Activated B cell treated with CpG ODN at 0.5 μM for 24 hours (primary cell): ENCODE results near the gene GLCCI1. TPM values are rescaled to one million over a fixed set of nuclear protein-coding genes. Genes with fewer than 3 reads are reported as not detected.

ENCODE experiments used
- ATAC-seq: fragments of 200-7000 bp; cut with Tn5 transposase; one replicate; pipeline ENCODE4 v1.10.0; 2021; ENCODE audit warnings: low read depth, mild to moderate bottlenecking, moderate library complexity
- CTCF ChIA-PET: fragments of 350-600 bp; sonication (Branson Sonifier 250); formaldehyde crosslinking; loops from one replicate; lab custom pipeline; 2021; ENCODE audit warnings: antibody characterized with exemption; lab: Charles Lee
- POLR2A ChIA-PET: fragments of 350-600 bp; sonication (Branson Sonifier 250); formaldehyde crosslinking; loops from one replicate; lab custom pipeline; 2021; ENCODE audit warnings: antibody characterized with exemption; lab: Charles Lee
- DNase-seq: peaks from one replicate; pipeline ENCODE4 v3.0.0; 2022
- H3K27ac Mint-ChIP-seq: one replicate; pipeline ENCODE4 v1.8.0; 2020; ENCODE audit warnings: mixed read lengths
- H3K27me3 Mint-ChIP-seq: one replicate; pipeline ENCODE4 v1.8.0; 2021; ENCODE audit warnings: mixed read lengths
- H3K36me3 Mint-ChIP-seq: one replicate; pipeline ENCODE4 v1.8.0; 2021; ENCODE audit warnings: low read depth, mixed read lengths
- H3K4me1 Mint-ChIP-seq: one replicate; pipeline ENCODE4 v1.8.0; 2021; ENCODE audit warnings: mixed read lengths
- H3K4me3 Mint-ChIP-seq: one replicate; pipeline ENCODE4 v1.8.0; 2020; ENCODE audit warnings: mild to moderate bottlenecking, mixed read lengths
- H3K9me3 Mint-ChIP-seq: one replicate; pipeline ENCODE4 v1.8.0; 2020; ENCODE audit warnings: mixed read lengths
- intact Hi-C: fragments of 100-400 bp; cut with micrococcal nuclease; formaldehyde crosslinking; loops from one replicate; pipeline ENCODE4 v1.15.1; 2024
- total RNA-seq: library from RNA; stranded (reverse); gene quantifications from 2 replicates; pipeline ENCODE4 v1.2.3, GENCODE V29; 2022
- TF ChIP-seq, protein P1 (sequence below): fragments of 200-600 bp; IDR thresholded peaks from one replicate; pipeline ENCODE4 v1.8.0; 2022; ENCODE audit warnings: antibody characterized with exemption, mild to moderate bottlenecking

Gene GLCCI1
- total RNA-seq, 1 donor from 2014 or later = 37.4 TPM

- H3K4me3 Mint-ChIP-seq = no peak overlapping the region
- H3K27ac Mint-ChIP-seq = peak overlapping the region; percentile 15
- POLR2A ChIA-PET = no interaction called here
- peaks cover 30% of the 10 kb centered on the region for H3K36me3 Mint-ChIP-seq
- CTCF ChIA-PET = no interaction called here
- TF ChIP-seq, protein P1, sequence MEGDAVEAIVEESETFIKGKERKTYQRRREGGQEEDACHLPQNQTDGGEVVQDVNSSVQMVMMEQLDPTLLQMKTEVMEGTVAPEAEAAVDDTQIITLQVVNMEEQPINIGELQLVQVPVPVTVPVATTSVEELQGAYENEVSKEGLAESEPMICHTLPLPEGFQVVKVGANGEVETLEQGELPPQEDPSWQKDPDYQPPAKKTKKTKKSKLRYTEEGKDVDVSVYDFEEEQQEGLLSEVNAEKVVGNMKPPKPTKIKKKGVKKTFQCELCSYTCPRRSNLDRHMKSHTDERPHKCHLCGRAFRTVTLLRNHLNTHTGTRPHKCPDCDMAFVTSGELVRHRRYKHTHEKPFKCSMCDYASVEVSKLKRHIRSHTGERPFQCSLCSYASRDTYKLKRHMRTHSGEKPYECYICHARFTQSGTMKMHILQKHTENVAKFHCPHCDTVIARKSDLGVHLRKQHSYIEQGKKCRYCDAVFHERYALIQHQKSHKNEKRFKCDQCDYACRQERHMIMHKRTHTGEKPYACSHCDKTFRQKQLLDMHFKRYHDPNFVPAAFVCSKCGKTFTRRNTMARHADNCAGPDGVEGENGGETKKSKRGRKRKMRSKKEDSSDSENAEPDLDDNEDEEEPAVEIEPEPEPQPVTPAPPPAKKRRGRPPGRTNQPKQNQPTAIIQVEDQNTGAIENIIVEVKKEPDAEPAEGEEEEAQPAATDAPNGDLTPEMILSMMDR = no peak
- no peaks in the 10 kb centered on the region for H3K27me3 Mint-ChIP-seq
- peaks cover 16% of the 10 kb centered on the region for H3K4me1 Mint-ChIP-seq
- DNase-seq (no peak), ATAC-seq (no peak)
- intact Hi-C loops = no loop called here
- no peaks in the 10 kb centered on the region for H3K9me3 Mint-ChIP-seq
These were observed 84.2 kb downstream of the GLCCI1 start for GRCh38 chr7:8052824-8053223.

DNA sequence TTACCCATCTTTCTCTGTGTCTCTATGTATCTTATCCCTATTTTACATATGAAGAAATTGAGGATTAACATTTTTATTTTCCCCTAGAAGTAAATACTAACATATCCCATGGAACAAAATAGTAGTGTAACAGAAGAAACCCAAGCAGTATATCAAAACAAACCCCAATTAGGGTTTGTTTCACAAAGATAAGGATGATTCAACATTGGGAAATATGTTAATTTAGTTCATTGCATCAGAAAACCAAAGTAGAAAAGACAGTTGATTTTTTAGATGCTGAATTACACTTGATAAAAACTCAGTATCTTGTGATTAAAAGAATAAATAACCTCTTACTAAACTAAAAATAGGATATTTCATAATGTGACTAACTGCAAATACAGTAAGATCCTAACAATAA is 87.8 kb downstream of the GLCCI1 start:
- Mint-ChIP-seq H3K9me3 (no peaks in the 10 kb centered on the region), H3K36me3 (peaks cover 48% of the 10 kb centered on the region), H3K4me1 (peaks cover 2% of the 10 kb centered on the region), H3K27me3 (no peaks in the 10 kb centered on the region), H3K27ac (no peak overlapping the region), H3K4me3 (no peak overlapping the region)
- TF ChIP-seq, protein P1 = no peak
- ATAC-seq = no peak
- no peak for DNase-seq
- intact Hi-C loops = loop anchor here (2.0 kb wide), 1 partner anchor 14 kb away; no protein-coding TSS in a partner anchor
- CTCF ChIA-PET = no interaction called here
- POLR2A ChIA-PET = no interaction called here

- H3K9me3 Mint-ChIP-seq = peaks cover 1% of the 10 kb centered on the region
- intact Hi-C loops = loop anchor here (2.0 kb wide), 1 partner anchor 13 kb away; no protein-coding TSS in a partner anchor
- H3K4me3 Mint-ChIP-seq = no peak overlapping the region
- H3K4me1 Mint-ChIP-seq = no peaks in the 10 kb centered on the region
- H3K27ac Mint-ChIP-seq = no peak overlapping the region
- H3K27me3 Mint-ChIP-seq = no peaks in the 10 kb centered on the region
- ATAC-seq (no peak), DNase-seq (no peak)
- TF ChIP-seq, protein P1 = no peak
- peaks cover 50% of the 10 kb centered on the region for H3K36me3 Mint-ChIP-seq
- ChIA-PET CTCF (no interaction called here), POLR2A (no interaction called here)
These were observed 89.0 kb downstream of the GLCCI1 start for GRCh38 chr7:8057566-8057965.

GRCh38 chr7:8058322-8058721 is 89.7 kb downstream of the GLCCI1 start:
- Mint-ChIP-seq H3K9me3 (peaks cover 4% of the 10 kb centered on the region), H3K4me3 (no peak overlapping the region), H3K27ac (no peak overlapping the region), H3K27me3 (no peaks in the 10 kb centered on the region), H3K4me1 (no peaks in the 10 kb centered on the region), H3K36me3 (peaks cover 58% of the 10 kb centered on the region)
- TF ChIP-seq, protein P1 = no peak
- intact Hi-C loops = no loop called here
- ATAC-seq = no peak
- ChIA-PET POLR2A (no interaction called here), CTCF (no interaction called here)
- no peak for DNase-seq

- ATAC-seq = no peak
- DNase-seq = no peak
- Mint-ChIP-seq H3K9me3 (peaks cover 4% of the 10 kb centered on the region), H3K27ac (no peak overlapping the region), H3K4me1 (peaks cover under 1% of the 10 kb centered on the region), H3K27me3 (no peaks in the 10 kb centered on the region), H3K4me3 (no peak overlapping the region), H3K36me3 (peaks cover 63% of the 10 kb centered on the region)
- CTCF ChIA-PET = no interaction called here
- TF ChIP-seq, protein P1 = no peak
- POLR2A ChIA-PET = no interaction called here
- intact Hi-C loops = no loop called here
These were observed 90.3 kb downstream of the GLCCI1 start for GRCh38 chr7:8058852-8059251.
